ENCODE results near the gene MTHFD2L.

DNA sequence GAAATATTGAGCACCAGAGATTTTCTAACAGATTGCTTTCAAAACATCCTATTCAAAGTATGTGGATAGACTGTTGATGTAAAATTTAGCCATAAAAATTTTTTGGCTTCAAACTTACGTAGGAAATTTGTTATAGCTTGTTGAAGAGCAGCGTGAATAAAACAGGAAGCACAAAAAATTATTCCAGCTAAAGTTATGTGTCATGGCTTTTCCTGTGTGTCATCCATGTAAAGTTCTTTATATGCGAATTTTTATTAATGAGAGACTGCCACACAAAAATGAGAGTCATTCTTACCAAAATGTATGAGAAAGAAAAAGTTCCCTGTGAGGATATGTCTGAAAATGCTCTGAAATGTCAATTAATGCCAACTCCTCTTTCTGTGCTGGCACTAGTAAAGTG lies 169.8 kb downstream of the MTHFD2L start:
- TF ChIP-seq, protein P1, sequence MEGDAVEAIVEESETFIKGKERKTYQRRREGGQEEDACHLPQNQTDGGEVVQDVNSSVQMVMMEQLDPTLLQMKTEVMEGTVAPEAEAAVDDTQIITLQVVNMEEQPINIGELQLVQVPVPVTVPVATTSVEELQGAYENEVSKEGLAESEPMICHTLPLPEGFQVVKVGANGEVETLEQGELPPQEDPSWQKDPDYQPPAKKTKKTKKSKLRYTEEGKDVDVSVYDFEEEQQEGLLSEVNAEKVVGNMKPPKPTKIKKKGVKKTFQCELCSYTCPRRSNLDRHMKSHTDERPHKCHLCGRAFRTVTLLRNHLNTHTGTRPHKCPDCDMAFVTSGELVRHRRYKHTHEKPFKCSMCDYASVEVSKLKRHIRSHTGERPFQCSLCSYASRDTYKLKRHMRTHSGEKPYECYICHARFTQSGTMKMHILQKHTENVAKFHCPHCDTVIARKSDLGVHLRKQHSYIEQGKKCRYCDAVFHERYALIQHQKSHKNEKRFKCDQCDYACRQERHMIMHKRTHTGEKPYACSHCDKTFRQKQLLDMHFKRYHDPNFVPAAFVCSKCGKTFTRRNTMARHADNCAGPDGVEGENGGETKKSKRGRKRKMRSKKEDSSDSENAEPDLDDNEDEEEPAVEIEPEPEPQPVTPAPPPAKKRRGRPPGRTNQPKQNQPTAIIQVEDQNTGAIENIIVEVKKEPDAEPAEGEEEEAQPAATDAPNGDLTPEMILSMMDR (conservative IDR thresholded peaks at IDR 0.05): no peak
- TF ChIP-seq EZH2 (IDR thresholded peaks at IDR 0.05; ENCODE audit: low read depth): no peak
